ENCODE results near the gene KIR3DL1.
"Not testable (repeated sequence)": the region's sequence is repeated elsewhere in the genome, so short reads cannot be mapped to it uniquely, and the experiment has no call there.

DNA sequence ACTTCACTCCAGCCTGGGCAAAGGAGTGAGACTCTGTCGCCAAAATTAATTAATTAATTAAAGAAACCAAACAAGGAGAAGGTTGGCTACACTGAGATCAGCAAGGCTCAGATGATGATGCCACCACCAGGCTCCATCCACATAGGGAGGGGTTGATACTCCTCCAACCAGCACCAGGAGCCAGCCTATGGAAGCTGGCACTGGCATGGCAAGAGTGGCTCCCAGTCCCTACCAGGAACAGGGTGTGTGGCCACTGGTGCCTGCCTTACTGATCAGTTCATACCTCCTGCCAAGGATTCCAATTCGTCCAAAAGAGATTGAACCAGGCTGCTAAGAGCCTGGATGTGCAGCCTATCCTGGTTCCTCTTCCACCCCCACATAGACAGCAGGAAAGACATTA lies 43.6 kb upstream of the KIR3DL1 start:
- not testable (repeated sequence) for TF ChIP-seq POLR2A (IDR thresholded peaks at IDR 0.05; ENCODE audit: low read length); GATA1 (IDR thresholded peaks at IDR 0.05; ENCODE audit: low read depth, low read length)
